NOMO-1 treated with dmso at 0.1 percent for 144 hours (cell line): ENCODE measurements around the gene MEPE.
A peak's percentile ranks its signal among the peaks of the same experiment; 100 is the strongest.
"Not testable (repeated sequence)": the region's sequence is repeated elsewhere in the genome, so short reads cannot be mapped to it uniquely, and the experiment has no call there.

Experiments
- DNase-seq: peaks from one replicate; lab custom pipeline; 2025; ENCODE audit not compliant: unreplicated experiment; lab: John Stamatoyannopoulos, UW

The MEPE gene

GRCh38 chr4:87881115-87881514, 48.3 kb downstream of the MEPE start:
- DNase-seq = no peak

GRCh38 chr4:87882321-87882720, 49.6 kb downstream of the MEPE start:
- DNase-seq = no peak

- no peak for DNase-seq
Observed at GRCh38 chr4:87882861-87883260, 50.1 kb downstream of the MEPE start.

- no peak for DNase-seq
Observed at GRCh38 chr4:87884976-87885549, 52.3 kb downstream of the MEPE start.

- DNase-seq = no peak
Observed at GRCh38 chr4:87886083-87886482, 53.3 kb downstream of the MEPE start.

- DNase-seq = not testable (repeated sequence)
Observed at GRCh38 chr4:87890753-87891152, 58.0 kb downstream of the MEPE start.

GRCh38 chr4:87895964-87896621, 63.3 kb downstream of the MEPE start:
- DNase-seq = peak; percentile 96
